Fibroblast of lung (primary cell): ENCODE data around the gene CNBD2.

Experiments
- CTCF ChIP-seq, 2 donors: IDR thresholded peaks in 1 of 2; conservative IDR thresholded peaks in 1 of 2; 1 replicate in 1 of 2; 2 replicates in 1 of 2; pipeline ENCODE4 v1.5.1; 2011 to 2012; ENCODE audit warnings: low read length in 2 of 2, control low read depth in 1 of 2, inconsistent platforms in 1 of 2, low read depth in 1 of 2, mild to moderate bottlenecking in 1 of 2
- EZH2 ChIP-seq: IDR thresholded peaks from 2 replicates; pipeline ENCODE4 v1.5.1; 2012; ENCODE audit warnings: low read length, control low read depth, mild to moderate bottlenecking; ENCODE audit errors: missing control alignments

- TF ChIP-seq CTCF (conservative IDR thresholded peaks at IDR 0.05 in 1 of 2, IDR thresholded peaks at IDR 0.05 in 1 of 2; ENCODE audit: low read depth in 1 of 2, low read length in 2 of 2): peak; percentile 96 to 99
- TF ChIP-seq EZH2: no peak
Observed at GRCh38 chr20:35994994-35995453, 26.6 kb downstream of the CNBD2 start.
